ENCODE measurements around the gene S100A7. TPM values are rescaled to one million over a fixed set of nuclear protein-coding genes. Genes with fewer than 3 reads are reported as not detected.
"Not testable (repeated sequence)": the region's sequence is repeated elsewhere in the genome, so short reads cannot be mapped to it uniquely, and the experiment has no call there.

The S100A7 gene
- total and polyA plus RNA-seq, 4 donors = not detected

DNA sequence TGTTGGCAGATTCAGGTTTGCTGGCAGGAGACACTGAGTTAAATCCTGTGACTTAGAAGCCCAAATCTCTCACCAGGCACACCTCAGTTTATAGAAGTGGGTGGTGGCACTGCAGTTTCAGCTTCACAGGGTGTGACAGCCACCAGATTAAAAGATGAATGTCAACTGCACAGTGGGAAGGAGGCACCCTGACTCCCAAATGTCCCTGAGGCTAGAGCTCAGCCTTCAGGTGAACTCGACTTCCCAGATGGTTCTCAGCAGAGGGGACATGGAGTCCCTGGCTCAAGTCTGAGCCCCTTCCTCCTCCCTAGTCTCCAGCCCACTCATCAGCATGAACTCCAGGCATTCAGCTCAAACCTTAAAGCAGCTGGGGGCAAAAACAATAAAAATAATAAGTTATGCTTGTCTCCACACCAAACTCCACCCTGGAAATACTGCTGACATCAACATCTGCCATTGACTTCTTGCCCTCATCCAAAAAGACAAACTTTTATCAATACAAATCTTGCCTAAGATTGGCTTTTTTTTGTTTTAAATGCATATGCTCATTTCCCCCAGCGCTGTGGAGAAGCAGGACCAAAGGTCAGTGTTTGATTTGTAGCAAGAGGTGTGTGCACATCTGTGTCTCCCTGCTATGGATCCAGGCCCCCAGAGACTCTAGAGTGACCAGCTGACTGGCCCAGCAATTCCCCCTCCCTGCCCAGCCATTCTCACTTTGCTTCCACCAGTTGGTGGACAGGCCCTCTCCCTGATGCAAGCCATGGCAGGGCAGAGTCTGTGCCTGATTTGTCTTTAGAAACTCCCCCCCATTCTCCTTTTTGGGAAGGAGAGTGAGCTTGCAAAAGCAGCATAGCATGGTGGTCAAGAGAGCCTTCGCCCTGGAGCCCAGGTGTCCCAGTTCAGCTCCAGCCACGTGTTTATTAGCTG, 18.5 kb upstream of the S100A7 start:
- no peak for DNase-seq (ENCODE audit: low read depth in 4 of 6, low spot score in 6 of 6)
- Histone ChIP-seq H3K27ac (ENCODE audit: low read depth, low read length) (no peak overlapping the region), H3K4me3 (ENCODE audit: low read depth, low read length) (no peak overlapping the region), H3K4me1 (ENCODE audit: control insufficient read depth, insufficient read depth, low read length) (no peaks in the 10 kb centered on the region), H3K9me3 (ENCODE audit: control insufficient read depth, insufficient read depth, low read length) (no peaks in the 10 kb centered on the region), H3K27me3 (ENCODE audit: control insufficient read depth, insufficient read depth, low read length) (no peaks in the 10 kb centered on the region), H3K36me3 (ENCODE audit: control insufficient read depth, insufficient read depth, low read length) (no peaks in the 10 kb centered on the region)
- WGBS (ENCODE audit: insufficient coverage) = 50% methylated on average over 1 of the region's 4 CpGs

DNA sequence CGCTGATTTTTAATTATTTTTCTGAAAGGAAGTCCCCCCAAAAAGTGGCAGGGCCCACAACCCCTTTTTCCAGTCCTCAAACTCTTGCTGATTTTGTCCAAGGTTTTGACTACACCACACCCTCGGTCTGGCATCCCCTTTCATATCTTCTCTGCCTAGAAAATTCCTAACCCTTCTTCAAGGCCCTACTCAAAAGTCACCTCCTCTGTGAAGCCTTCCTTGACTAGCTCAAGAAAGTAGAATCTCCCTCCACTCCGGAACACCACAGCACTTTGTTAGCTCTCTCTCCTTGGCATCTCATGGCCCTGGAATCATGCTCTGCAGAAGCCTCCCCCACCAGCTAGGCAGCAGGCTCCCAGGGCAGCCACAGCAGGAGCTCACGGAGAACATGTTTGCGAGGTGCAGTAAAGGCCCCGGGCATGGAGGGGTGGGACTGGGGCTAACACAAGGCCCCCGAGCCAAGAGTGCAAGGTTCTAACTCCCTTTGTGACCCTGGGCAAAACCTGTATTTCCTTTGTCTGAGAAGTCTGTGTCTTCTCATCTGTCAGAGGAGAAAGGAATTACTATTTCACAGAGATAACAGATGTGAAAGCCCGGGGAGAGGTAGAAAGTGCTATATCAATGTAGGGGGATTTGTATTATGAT, 17.7 kb upstream of the S100A7 start:
- H3K27ac ChIP-seq (ENCODE audit: low read depth, low read length) = no peak overlapping the region
- no peak overlapping the region for H3K4me3 ChIP-seq (ENCODE audit: low read depth, low read length)
- no peaks in the 10 kb centered on the region for H3K9me3 ChIP-seq (ENCODE audit: control insufficient read depth, insufficient read depth, low read length)
- DNase-seq (ENCODE audit: low read depth in 4 of 6, low spot score in 6 of 6) = no peak
- H3K27me3 ChIP-seq (ENCODE audit: control insufficient read depth, insufficient read depth, low read length) = no peaks in the 10 kb centered on the region
- H3K4me1 ChIP-seq (ENCODE audit: control insufficient read depth, insufficient read depth, low read length) = no peaks in the 10 kb centered on the region
- 58% methylated on average over 7 of the region's 8 CpGs for WGBS (ENCODE audit: insufficient coverage)
- H3K36me3 ChIP-seq (ENCODE audit: control insufficient read depth, insufficient read depth, low read length) = no peaks in the 10 kb centered on the region

DNA sequence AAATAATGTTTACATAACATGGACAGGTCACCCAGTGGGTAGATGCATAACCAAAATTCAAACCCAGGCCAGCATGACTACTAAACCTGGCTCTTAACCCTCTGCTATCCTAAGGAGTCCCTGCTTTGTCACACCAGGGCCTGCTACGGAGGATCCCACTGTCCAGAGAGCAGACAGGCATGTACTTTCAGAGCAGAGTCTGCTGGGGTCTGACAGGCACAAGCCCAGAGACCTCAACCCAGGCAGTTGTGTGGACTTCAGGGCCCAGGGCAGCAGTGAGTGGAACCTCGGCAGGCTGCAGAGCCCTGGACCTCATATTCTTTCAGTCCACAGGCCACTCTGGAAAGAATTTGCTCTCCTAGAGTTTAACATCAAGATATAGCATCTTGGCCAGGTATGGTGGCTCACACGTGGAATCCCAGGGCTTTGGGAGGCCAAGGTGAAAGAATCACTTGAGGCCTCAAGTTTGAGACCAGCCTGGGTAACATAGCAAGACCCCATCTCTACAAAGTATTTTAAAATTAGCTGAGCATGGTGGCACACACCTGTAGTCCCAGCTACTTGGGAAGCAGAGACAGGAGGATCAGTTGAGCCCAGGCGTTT, 16.1 kb upstream of the S100A7 start:
- Histone ChIP-seq H3K27ac (ENCODE audit: low read depth, low read length) (no peak overlapping the region), H3K36me3 (ENCODE audit: control insufficient read depth, insufficient read depth, low read length) (no peaks in the 10 kb centered on the region), H3K27me3 (ENCODE audit: control insufficient read depth, insufficient read depth, low read length) (no peaks in the 10 kb centered on the region), H3K4me3 (ENCODE audit: low read depth, low read length) (no peak overlapping the region), H3K4me1 (ENCODE audit: control insufficient read depth, insufficient read depth, low read length) (no peaks in the 10 kb centered on the region), H3K9me3 (ENCODE audit: control insufficient read depth, insufficient read depth, low read length) (no peaks in the 10 kb centered on the region)
- no peak for DNase-seq (ENCODE audit: low read depth in 4 of 6, low spot score in 6 of 6)
- 81% methylated on average over 3 of the region's 4 CpGs for WGBS (ENCODE audit: insufficient coverage)

DNA sequence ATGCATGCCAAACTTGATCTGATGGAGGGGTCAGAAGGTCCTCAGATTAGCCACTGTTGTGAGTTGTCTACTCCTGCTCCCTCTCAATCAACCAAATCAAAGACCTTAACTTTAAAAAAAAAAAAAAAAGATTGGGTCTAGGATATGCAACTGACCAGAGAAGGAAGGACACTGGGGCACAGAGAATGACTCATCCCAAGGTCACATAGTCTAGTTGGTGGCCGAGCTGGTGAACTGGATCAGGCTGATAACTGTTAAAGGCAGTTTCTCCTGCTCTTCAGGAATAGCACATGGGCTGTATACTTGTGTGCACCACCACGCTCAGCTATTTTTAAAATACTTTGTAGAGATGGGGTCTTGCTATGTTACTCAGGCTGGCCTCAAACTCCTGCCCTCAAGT, 14.8 kb upstream of the S100A7 start:
- H3K4me3 ChIP-seq (ENCODE audit: low read depth, low read length) = no peak overlapping the region
- WGBS (ENCODE audit: insufficient coverage) = 63% methylated on average over 1 of the region's 2 CpGs
- no peaks in the 10 kb centered on the region for H3K27me3 ChIP-seq (ENCODE audit: control insufficient read depth, insufficient read depth, low read length)

DNA sequence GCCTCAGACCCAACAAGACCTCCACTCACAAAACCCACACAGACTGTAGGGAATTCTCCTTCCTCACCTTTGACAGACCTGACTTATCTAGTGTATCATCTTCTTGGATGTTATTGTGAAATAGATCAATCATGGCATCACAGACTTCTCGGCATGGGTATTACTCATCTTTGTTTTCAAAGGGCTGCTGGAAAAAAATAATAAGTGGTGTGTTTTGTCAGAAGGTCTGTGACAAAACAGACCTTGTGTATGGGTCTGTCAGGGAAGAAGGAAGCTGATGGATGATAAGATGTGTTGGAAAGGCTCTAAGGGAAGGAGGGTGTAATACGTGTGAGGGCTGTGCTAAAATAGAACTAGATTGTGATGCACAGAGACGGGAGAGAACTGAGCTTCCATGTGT, 13.9 kb upstream of the S100A7 start:
- WGBS (ENCODE audit: insufficient coverage) = 83% methylated on average over 3 of the region's 3 CpGs
- Histone ChIP-seq H3K27me3 (ENCODE audit: control insufficient read depth, insufficient read depth, low read length) (no peaks in the 10 kb centered on the region), H3K9me3 (ENCODE audit: control insufficient read depth, insufficient read depth, low read length) (no peaks in the 10 kb centered on the region), H3K4me1 (ENCODE audit: control insufficient read depth, insufficient read depth, low read length) (no peaks in the 10 kb centered on the region), H3K36me3 (ENCODE audit: control insufficient read depth, insufficient read depth, low read length) (no peaks in the 10 kb centered on the region), H3K27ac (ENCODE audit: low read depth, low read length) (no peak overlapping the region), H3K4me3 (ENCODE audit: low read depth, low read length) (no peak overlapping the region)
- no peak for DNase-seq (ENCODE audit: low read depth in 4 of 6, low spot score in 6 of 6)

More for the DNA sequence above, 14.8 kb upstream of the S100A7 start:
- Histone ChIP-seq H3K9me3 (ENCODE audit: control insufficient read depth, insufficient read depth, low read length) (no peaks in the 10 kb centered on the region), H3K27ac (ENCODE audit: low read depth, low read length) (no peak overlapping the region), H3K4me1 (ENCODE audit: control insufficient read depth, insufficient read depth, low read length) (no peaks in the 10 kb centered on the region), H3K36me3 (ENCODE audit: control insufficient read depth, insufficient read depth, low read length) (no peaks in the 10 kb centered on the region)
- DNase-seq (ENCODE audit: low read depth in 4 of 6, low spot score in 6 of 6) = no peak

DNA sequence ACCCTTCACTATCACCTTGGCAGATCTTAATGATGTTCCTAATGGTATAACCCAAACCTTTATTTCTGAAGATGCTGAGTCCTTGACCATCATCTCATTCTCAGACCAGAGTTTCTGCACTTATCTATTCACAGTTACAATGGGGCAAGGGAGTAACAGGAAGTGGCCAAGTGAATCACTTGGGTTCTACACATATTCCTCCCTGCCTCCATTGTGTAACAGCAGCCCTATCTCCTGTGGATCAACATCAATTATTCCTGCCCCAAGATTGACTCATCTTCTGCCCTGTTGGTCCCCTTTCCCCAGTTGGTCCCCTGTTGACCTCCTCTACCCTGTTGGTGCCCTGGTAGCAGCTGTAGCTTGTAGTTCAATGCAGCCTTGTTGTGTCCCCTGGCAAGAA, 10.3 kb upstream of the S100A7 start:
- no peak overlapping the region for H3K4me3 ChIP-seq (ENCODE audit: low read depth, low read length)
- no peaks in the 10 kb centered on the region for H3K4me1 ChIP-seq (ENCODE audit: control insufficient read depth, insufficient read depth, low read length)
- no peak for DNase-seq (ENCODE audit: low read depth in 4 of 6, low spot score in 6 of 6)
- no peaks in the 10 kb centered on the region for H3K36me3 ChIP-seq (ENCODE audit: control insufficient read depth, insufficient read depth, low read length)
- no peaks in the 10 kb centered on the region for H3K9me3 ChIP-seq (ENCODE audit: control insufficient read depth, insufficient read depth, low read length)
- H3K27ac ChIP-seq (ENCODE audit: low read depth, low read length) = no peak overlapping the region
- no peaks in the 10 kb centered on the region for H3K27me3 ChIP-seq (ENCODE audit: control insufficient read depth, insufficient read depth, low read length)

DNA sequence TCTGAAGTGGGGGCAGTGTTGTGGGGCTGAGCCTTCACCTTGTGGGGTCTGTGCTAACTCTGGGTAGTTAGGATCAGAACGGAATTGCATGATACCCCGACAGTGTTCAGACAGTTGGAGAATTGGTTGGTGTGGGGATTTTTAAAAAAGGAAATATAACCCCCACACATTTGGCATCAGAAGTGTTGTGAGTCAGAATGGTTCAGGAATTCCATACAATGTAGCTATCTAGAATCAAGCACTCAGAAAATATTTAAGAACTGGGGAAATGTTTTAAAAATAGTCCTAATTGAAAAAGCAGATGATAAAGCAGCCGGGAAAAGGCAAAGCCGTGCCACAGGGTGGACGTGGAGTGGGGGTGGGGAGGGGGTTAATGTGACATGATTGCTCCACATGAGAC, 6.5 kb upstream of the S100A7 start:
- DNase-seq (ENCODE audit: low read depth in 4 of 6, low spot score in 6 of 6) = no peak
- no peak overlapping the region for H3K4me3 ChIP-seq (ENCODE audit: low read depth, low read length)
- no peak overlapping the region for H3K27ac ChIP-seq (ENCODE audit: low read depth, low read length)
- H3K36me3 ChIP-seq (ENCODE audit: control insufficient read depth, insufficient read depth, low read length) = no peaks in the 10 kb centered on the region
- H3K27me3 ChIP-seq (ENCODE audit: control insufficient read depth, insufficient read depth, low read length) = peaks cover 2% of the 10 kb centered on the region
- WGBS (ENCODE audit: insufficient coverage) = 70% methylated on average over 3 of the region's 5 CpGs
- no peaks in the 10 kb centered on the region for H3K4me1 ChIP-seq (ENCODE audit: control insufficient read depth, insufficient read depth, low read length)
- no peaks in the 10 kb centered on the region for H3K9me3 ChIP-seq (ENCODE audit: control insufficient read depth, insufficient read depth, low read length)

DNA sequence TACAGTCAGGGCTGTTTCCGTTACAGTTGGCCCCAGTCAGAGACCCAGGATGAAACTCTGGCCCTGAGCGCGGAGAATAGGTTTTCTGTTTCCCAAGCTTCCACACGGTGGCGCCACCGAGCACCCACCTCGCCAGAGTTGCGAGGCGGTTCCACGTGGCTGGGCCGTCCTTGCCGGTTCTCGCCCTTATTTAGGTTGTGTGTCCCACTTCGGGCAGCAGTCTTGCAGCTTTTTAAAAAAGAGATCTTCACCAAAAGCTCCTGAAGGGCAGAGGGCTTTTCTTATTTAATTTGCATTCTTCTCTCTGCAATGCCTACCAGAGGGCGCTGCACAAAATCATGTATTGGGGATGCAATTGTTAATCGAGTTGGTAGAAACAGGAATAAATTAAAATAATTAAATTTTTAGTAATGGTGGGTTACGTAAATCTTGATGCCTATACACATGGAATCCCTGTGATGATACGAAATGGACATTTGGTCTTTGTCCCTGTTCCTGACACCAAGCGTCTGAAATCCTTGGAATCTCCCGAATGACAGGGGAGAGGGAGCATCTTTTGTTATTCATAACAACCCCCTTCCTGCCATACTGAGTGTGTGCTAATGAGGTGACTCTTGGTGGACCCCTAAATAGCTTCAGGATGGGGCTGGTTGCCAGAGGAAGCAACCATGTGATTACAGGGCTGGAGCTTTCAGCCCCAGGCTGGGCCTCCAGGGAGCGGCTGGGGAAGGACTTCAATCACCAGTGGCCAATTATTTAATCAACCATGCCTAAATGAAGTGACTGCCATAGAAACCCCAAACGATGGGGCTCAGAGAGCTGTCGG, 5.6 kb upstream of the S100A7 start:
- Histone ChIP-seq H3K27ac (ENCODE audit: low read depth, low read length) (no peak overlapping the region), H3K4me3 (ENCODE audit: low read depth, low read length) (no peak overlapping the region), H3K27me3 (ENCODE audit: control insufficient read depth, insufficient read depth, low read length) (peaks cover 2% of the 10 kb centered on the region), H3K36me3 (ENCODE audit: control insufficient read depth, insufficient read depth, low read length) (no peaks in the 10 kb centered on the region), H3K9me3 (ENCODE audit: control insufficient read depth, insufficient read depth, low read length) (no peaks in the 10 kb centered on the region), H3K4me1 (ENCODE audit: control insufficient read depth, insufficient read depth, low read length) (no peaks in the 10 kb centered on the region)
- DNase-seq (ENCODE audit: low read depth in 4 of 6, low spot score in 6 of 6) = peak in 2 of 6 donors; percentile 13 to 53
- WGBS (ENCODE audit: insufficient coverage) = 8% methylated on average over 15 of the region's 23 CpGs

DNA sequence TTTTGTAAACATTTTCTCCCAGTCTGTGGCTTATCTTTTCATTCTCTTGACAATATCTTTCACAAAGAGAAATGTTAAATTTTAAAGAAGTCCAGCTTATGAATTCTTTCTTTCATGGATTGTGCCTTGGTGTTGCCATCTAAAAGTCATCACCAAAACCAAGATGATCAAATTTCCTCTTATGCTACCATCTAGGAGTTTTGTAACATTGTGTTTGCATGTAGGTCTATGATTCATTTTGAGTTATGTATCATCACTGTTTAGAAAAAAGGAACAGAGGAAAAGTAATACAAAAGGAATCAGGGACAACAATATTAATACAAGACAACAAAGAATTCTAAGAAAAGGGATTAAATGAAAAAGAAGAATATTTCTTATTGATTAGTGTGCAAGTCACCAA, 2.3 kb upstream of the S100A7 start:
- not testable (repeated sequence) for DNase-seq (ENCODE audit: low read depth in 4 of 6, low spot score in 6 of 6)

More for the DNA sequence above, 2.3 kb upstream of the S100A7 start:
- not testable (repeated sequence) for H3K27ac ChIP-seq (ENCODE audit: low read depth, low read length); H3K27me3 ChIP-seq (ENCODE audit: control insufficient read depth, insufficient read depth, low read length); H3K4me1 ChIP-seq (ENCODE audit: control insufficient read depth, insufficient read depth, low read length); H3K9me3 ChIP-seq (ENCODE audit: control insufficient read depth, insufficient read depth, low read length); H3K4me3 ChIP-seq (ENCODE audit: low read depth, low read length); H3K36me3 ChIP-seq (ENCODE audit: control insufficient read depth, insufficient read depth, low read length)
